ENCODE data around the gene CHMP3.
"Not testable (repeated sequence)": the region's sequence is repeated elsewhere in the genome, so short reads cannot be mapped to it uniquely, and the experiment has no call there.

Gene CHMP3

GRCh38 chr2:86549440-86549839 is 13.8 kb downstream of the CHMP3 start:
- DNase-seq (ENCODE audit: low read depth) = not testable (repeated sequence)

GRCh38 chr2:86548913-86549396 is 14.3 kb downstream of the CHMP3 start:
- not testable (repeated sequence) for DNase-seq (ENCODE audit: low read depth)

DNA sequence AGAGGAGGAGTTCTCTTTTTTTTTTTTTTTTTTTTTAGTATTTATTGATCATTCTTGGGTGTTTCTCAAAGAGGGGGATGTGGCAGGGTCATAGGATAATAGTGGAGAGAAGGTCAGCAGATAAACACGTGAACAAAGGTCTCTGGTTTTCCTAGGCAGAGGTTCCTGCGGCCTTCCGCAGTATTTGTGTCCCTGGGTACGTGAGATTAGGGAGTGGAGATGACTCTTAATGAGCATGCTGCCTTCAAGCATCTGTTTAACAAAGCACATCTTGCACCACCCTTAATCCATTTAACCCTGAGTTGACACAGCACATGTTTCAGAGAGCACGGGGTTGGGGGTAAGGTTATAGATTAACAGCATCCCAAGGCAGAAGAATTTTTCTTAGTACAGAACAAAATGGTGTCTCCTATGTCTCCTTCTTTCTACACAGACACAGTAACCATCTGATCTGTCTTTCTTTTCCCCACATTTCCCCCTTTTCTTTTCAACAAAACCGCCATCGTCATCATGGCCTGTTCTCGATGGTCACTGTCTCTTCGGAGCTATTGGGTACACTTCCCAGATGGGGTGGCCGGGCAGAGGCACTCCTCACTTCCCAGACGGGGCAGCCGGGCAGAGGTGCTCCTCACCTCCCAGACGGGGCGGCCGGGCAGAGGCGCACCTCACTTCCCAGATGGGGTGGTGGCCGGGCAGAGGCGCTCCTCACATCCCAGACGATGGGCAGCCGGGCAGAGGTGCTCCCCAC is 14.9 kb downstream of the CHMP3 start:
- DNase-seq (ENCODE audit: low read depth) = not testable (repeated sequence)

GRCh38 chr2:86545296-86545924 is 17.8 kb downstream of the CHMP3 start:
- DNase-seq (ENCODE audit: low read depth) = not testable (repeated sequence)

GRCh38 chr2:86544278-86545099 is 18.8 kb downstream of the CHMP3 start:
- not testable (repeated sequence) for DNase-seq (ENCODE audit: low read depth)

DNA sequence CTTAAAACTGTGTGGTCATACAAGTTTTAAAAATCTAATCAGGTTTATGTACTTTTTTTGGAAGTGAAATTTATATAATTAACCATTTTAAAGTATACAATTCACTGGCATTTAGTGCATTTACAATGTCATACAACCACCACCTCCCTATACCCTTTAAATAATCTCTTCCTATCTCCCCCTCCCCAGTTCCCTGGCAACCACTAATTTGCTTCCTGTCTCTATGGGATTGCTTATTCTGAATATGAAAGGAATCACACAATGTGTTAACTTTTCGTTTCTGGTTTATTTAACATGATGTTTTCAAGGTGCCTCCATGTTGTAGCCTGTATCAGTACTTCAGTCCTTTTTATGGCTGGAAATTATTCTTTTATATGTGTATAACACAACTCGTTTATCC is 19.4 kb downstream of the CHMP3 start:
- no peak for DNase-seq (ENCODE audit: low read depth)

DNA sequence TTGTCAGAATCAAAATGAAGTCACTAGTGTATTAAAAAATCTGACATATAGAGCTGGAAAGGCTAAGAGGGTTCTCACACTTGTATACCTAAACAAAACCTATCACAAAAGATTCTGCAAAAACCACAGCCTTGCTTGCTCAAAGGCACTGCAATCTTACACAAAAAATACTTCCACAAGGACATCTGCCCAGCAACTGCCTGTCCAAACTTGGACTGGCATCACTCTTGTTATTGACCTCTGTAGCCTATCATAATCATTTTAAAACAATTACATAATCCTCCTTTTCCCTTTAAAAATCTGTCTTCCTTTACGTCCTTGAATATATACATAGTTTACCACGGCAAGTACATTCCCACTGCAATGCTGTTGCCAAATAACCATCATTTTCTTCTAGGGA is 19.9 kb downstream of the CHMP3 start:
- DNase-seq (ENCODE audit: low read depth) = no peak

GRCh38 chr2:86542814-86543213 is 20.4 kb downstream of the CHMP3 start:
- DNase-seq (ENCODE audit: low read depth) = no peak

DNA sequence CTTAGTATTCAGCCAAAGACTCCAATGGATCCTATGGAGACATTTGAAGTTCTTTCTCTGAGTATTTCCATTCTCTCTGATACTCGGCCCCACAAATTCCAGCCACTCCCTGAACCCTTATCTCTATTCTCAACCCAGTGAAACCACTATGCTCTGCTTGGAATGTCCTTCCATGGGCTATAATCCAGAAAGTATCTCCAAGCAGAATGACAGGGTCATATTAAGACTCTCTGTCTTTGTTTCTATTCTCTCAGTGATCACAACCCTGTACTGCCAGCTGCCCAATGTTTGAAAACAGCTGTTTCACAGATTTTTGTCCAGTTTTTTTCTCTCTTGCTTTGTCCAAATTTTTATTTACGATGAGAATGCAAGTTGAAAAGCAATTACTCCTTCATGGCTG is 21.9 kb downstream of the CHMP3 start:
- DNase-seq (ENCODE audit: low read depth) = no peak

DNA sequence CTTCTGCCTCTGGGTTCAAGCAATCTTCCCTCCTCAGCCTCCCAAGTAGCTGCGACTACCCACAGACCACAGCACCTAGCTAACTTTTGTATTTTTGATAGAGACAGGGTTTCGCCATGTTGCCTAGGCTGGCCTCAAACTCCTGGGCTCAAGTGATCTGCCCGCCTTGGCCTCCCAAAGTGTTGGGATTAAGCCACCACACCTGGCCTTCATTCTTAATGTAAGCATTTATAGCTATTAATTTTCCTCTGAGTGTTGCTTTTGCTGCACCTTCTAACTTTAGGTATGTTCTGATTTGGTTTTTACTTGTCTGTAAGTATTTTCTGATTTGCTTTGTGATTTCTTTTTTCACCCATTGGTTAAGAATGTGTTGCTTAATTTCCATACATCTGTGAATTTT is 29.7 kb downstream of the CHMP3 start:
- no peak for DNase-seq (ENCODE audit: low read depth)

DNA sequence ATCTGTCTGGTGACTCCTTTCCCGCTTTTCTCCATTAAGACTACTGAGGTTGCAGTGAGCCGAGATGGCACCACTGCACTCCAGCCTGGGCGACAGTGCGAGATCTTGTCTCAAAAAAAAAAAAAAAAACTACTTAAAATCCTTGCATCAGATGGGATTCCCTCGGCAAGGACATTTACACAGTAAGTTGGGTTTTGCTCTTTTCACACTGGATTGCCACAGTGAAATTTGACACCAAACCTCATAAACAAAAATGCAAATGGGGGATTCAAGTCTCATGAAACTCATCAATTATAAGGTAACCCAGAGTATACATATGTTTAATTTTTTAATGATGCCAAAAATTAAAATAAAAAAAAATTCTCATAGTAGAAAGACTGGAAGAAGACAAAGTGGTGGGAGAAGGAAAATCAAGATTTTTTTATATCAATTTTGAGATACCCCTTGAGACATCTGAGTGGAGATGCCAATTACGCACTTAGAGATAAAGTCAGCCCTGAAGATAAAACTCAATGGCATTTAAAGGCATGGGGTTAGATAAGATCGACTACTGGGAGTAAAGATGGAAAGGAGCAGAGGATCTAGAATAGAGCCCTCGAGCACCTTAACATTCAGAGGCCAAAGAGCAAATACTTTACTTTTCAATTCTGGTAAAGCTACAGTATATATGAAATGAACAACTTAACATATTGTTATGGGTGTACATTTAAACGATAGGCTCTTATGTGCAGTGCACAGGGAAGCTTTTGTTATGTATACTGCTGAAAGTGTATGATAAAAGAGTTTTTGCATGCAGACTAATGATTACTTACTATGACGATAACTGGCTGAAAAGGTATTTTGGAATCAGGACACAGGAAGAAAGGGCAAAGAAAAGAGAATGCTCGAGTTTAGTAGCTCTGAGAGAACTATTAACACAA is 37.6 kb downstream of the CHMP3 start:
- DNase-seq (ENCODE audit: low read depth) = no peak

DNA sequence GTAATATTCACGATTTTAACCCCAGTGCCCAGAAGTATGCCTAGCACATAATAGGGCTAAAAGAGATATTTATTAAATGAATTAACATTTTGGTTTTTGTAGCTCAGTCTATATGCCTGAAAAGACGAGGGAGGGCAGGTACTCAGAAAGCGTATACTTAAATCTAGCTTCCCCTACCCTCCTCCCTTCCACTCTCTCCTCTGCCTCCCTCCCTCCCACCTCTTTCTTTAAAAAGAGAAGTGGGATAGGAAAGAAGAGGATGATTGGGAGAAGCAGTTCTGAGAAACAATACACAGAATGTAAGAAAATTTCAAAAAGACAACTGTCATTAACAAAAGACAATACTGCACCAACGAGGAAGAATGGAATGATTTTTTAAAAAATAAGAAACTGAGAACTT is 39.8 kb downstream of the CHMP3 start:
- DNase-seq (ENCODE audit: low read depth) = no peak

GRCh38 chr2:86522711-86523110 is 40.5 kb downstream of the CHMP3 start:
- DNase-seq (ENCODE audit: low read depth) = no peak

- no peak for DNase-seq (ENCODE audit: low read depth)
These were observed 41.3 kb downstream of the CHMP3 start for GRCh38 chr2:86521922-86522321.

DNA sequence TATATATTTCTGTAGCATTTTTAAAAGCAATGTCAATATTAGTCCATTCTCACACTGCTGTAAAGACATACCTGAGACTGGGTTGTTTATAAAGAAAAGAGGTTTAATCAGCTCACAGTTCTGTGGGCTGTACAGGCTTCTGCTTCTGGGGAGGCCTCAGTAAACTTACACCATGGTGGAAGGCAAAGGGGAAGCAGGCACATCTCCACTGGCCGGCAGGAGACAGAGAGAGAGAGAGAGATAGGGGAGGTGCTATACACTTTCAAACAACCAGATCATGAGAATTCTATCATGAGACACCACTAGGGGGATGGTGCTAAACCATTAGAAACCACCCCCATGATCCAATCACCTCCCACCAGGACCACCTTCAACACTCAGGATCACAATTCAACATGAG is 43.1 kb downstream of the CHMP3 start:
- DNase-seq (ENCODE audit: low read depth) = no peak

DNA sequence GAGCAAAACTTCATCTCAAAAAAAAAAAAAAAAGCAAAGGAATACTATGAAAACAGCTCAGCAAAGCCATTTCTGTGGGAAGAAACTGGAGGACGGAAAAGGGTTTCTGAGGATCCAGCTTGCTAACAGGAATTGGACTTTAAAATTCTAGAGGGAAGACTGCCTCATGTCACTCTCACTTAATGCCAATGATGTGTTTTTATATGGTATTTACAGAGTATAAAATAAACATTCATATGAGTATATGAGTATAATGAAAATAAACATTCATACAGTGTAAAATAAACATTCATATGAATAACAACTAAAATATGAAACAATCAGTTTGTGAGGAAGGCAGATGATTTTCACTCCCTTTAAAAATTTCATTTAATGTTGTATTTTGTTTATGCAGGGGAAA is 43.9 kb downstream of the CHMP3 start:
- DNase-seq (ENCODE audit: low read depth) = no peak

- DNase-seq (ENCODE audit: low read depth) = no peak
These were observed 44.8 kb downstream of the CHMP3 start for GRCh38 chr2:86518481-86518880.

GRCh38 chr2:86513948-86514660 is 49.1 kb downstream of the CHMP3 start:
- DNase-seq (ENCODE audit: low read depth) = no peak

GRCh38 chr2:86512892-86513291 is 50.4 kb downstream of the CHMP3 start:
- DNase-seq (ENCODE audit: low read depth) = no peak

GRCh38 chr2:86512034-86512433 is 51.2 kb downstream of the CHMP3 start:
- DNase-seq (ENCODE audit: low read depth) = no peak

DNA sequence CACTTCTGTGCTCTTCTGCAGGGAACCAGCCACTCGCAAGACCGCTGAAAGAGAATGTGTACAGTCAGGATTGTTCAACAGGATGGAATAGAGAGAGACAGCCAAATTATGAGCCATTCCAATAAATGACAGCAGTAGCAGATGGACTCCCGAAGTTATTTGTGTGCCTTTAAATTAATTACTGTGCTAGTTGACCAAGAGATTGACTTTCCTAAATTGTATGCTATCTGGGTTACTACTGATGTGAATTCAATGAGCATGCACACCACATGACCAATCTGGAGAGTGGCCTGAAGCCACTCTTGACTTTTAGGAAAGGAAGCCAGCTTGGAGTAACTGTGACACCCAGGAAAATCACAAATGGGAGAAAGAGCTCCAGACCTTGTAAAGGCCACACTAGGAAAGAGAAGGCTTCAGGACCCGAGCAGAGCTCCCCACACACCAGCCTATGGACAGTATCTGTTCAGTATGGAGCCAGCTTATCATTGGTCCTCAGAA is 52.8 kb downstream of the CHMP3 start:
- DNase-seq (ENCODE audit: low read depth) = no peak

Data from stimulated activated CD4-positive, alpha-beta T cell treated with anti-CD3 and anti-CD28 coated beads, Interleukin-2, amount 100 ng/mL, for 4 hours (primary cell).